ENCODE measurements around the gene DNM1L. TPM values are rescaled to one million over a fixed set of nuclear protein-coding genes. Genes with fewer than 3 reads are reported as not detected.
"Not testable (repeated sequence)": the region's sequence is repeated elsewhere in the genome, so short reads cannot be mapped to it uniquely, and the experiment has no call there.

The DNM1L gene
- total and polyA plus RNA-seq, 2 experiments from 2014 or later = 51.9 to 56.7 TPM

GRCh38 chr12:32705783-32706182 lies 26.7 kb downstream of the DNM1L start:
- H3K4me1 ChIP-seq (ENCODE audit: low read depth) = no peaks in the 10 kb centered on the region
- no peak for DNase-seq (ENCODE audit: low read depth in 1 of 2, low spot score in 1 of 2)
- H3K9me3 ChIP-seq (ENCODE audit: low read depth) = no peaks in the 10 kb centered on the region
- no peak overlapping the region for H3K4me3 ChIP-seq
- no peak overlapping the region for H3K27ac ChIP-seq
- peaks cover 19% of the 10 kb centered on the region for H3K36me3 ChIP-seq
- no peaks in the 10 kb centered on the region for H3K27me3 ChIP-seq
- TF ChIP-seq CTCF (IDR thresholded peaks at IDR 0.05; ENCODE audit: low read depth, low read length) = no peak

GRCh38 chr12:32706335-32707024 lies 27.4 kb downstream of the DNM1L start:
- Histone ChIP-seq H3K4me1 (ENCODE audit: low read depth) (no peaks in the 10 kb centered on the region), H3K4me3 (no peak overlapping the region), H3K27ac (no peak overlapping the region), H3K36me3 (peaks cover 19% of the 10 kb centered on the region), H3K27me3 (no peaks in the 10 kb centered on the region), H3K9me3 (ENCODE audit: low read depth) (no peaks in the 10 kb centered on the region)
- TF ChIP-seq CTCF (IDR thresholded peaks at IDR 0.05; ENCODE audit: low read depth, low read length) = no peak
- DNase-seq (ENCODE audit: low read depth in 1 of 2, low spot score in 1 of 2) = no peak

- no peak for TF ChIP-seq CTCF (IDR thresholded peaks at IDR 0.05; ENCODE audit: low read depth, low read length)
- Histone ChIP-seq H3K9me3 (ENCODE audit: low read depth) (no peaks in the 10 kb centered on the region), H3K27ac (no peak overlapping the region), H3K27me3 (no peaks in the 10 kb centered on the region), H3K4me1 (ENCODE audit: low read depth) (no peaks in the 10 kb centered on the region), H3K36me3 (peaks cover 42% of the 10 kb centered on the region), H3K4me3 (no peak overlapping the region)
- no peak for DNase-seq (ENCODE audit: low read depth in 1 of 2, low spot score in 1 of 2)
Measured at GRCh38 chr12:32708926-32709325, 29.8 kb downstream of the DNM1L start.

GRCh38 chr12:32714772-32715171 lies 35.7 kb downstream of the DNM1L start:
- Histone ChIP-seq H3K27ac (no peak overlapping the region), H3K4me3 (no peak overlapping the region), H3K4me1 (ENCODE audit: low read depth) (no peaks in the 10 kb centered on the region), H3K36me3 (peaks cover 45% of the 10 kb centered on the region), H3K9me3 (ENCODE audit: low read depth) (no peaks in the 10 kb centered on the region), H3K27me3 (no peaks in the 10 kb centered on the region)
- no peak for TF ChIP-seq CTCF (IDR thresholded peaks at IDR 0.05; ENCODE audit: low read depth, low read length)
- no peak for DNase-seq (ENCODE audit: low read depth in 1 of 2, low spot score in 1 of 2)

- H3K27ac ChIP-seq = no peak overlapping the region
- H3K9me3 ChIP-seq (ENCODE audit: low read depth) = no peaks in the 10 kb centered on the region
- DNase-seq (ENCODE audit: low read depth in 1 of 2, low spot score in 1 of 2) = no peak
- peaks cover 46% of the 10 kb centered on the region for H3K36me3 ChIP-seq
- no peaks in the 10 kb centered on the region for H3K4me1 ChIP-seq (ENCODE audit: low read depth)
- no peaks in the 10 kb centered on the region for H3K27me3 ChIP-seq
- TF ChIP-seq CTCF (IDR thresholded peaks at IDR 0.05; ENCODE audit: low read depth, low read length) = no peak
- H3K4me3 ChIP-seq = no peak overlapping the region
Measured at GRCh38 chr12:32718926-32719325, 39.8 kb downstream of the DNM1L start.

- H3K27ac ChIP-seq; H3K4me1 ChIP-seq (ENCODE audit: low read depth); H3K27me3 ChIP-seq; H3K9me3 ChIP-seq (ENCODE audit: low read depth); DNase-seq (ENCODE audit: low read depth in 1 of 2, low spot score in 1 of 2); H3K4me3 ChIP-seq: not testable (repeated sequence)
- peaks cover 29% of the 10 kb centered on the region for H3K36me3 ChIP-seq
Measured at GRCh38 chr12:32725308-32725707, 46.2 kb downstream of the DNM1L start.

All from cardiac muscle cell (in vitro differentiated cells and primary cell).